Neural cell (in vitro differentiated cells): Measurements from ENCODE around the gene SEMA7A.

Experiments used
- CTCF ChIP-seq: fragments of 450-650 bp; IDR thresholded peaks from 2 replicates; pipeline ENCODE4 v1.5.1; 2014; ENCODE audit warnings: antibody characterized with exemption, mild to moderate bottlenecking, moderate library complexity; ENCODE audit not compliant: poor library complexity, severe bottlenecking
- EP300 ChIP-seq: fragments of 450-650 bp; conservative IDR thresholded peaks from 2 replicates; pipeline ENCODE4 v1.6.1; 2014; ENCODE audit warnings: antibody characterized with exemption, mild to moderate bottlenecking, moderate library complexity; ENCODE audit not compliant: poor library complexity, severe bottlenecking
- EZH2 ChIP-seq: fragments of 200-600, 300-800 bp; shearing (Covaris generic), sonication (generic); IDR thresholded peaks from 2 replicates; pipeline ENCODE4 v1.6.1; 2014; ENCODE audit warnings: antibody characterized with exemption, low read length, borderline replicate concordance, mild to moderate bottlenecking; ENCODE audit not compliant: insufficient read depth, poor library complexity, severe bottlenecking
- MXI1 ChIP-seq: fragments of 450-650 bp; conservative IDR thresholded peaks from 2 replicates; pipeline ENCODE4 v1.6.1; 2014; ENCODE audit warnings: antibody characterized with exemption, mild to moderate bottlenecking; ENCODE audit not compliant: poor library complexity, severe bottlenecking
- POLR2AphosphoS5 ChIP-seq: IDR thresholded peaks from 2 replicates; pipeline ENCODE4 v1.6.1; 2012
- RAD21 ChIP-seq: fragments of 450-650 bp; conservative IDR thresholded peaks from 2 replicates; pipeline ENCODE4 v1.6.1; 2014; ENCODE audit warnings: antibody characterized with exemption, mild to moderate bottlenecking, moderate library complexity
- SMC3 ChIP-seq: fragments of 450-650 bp; conservative IDR thresholded peaks from 2 replicates; pipeline ENCODE4 v1.6.1; 2014; ENCODE audit warnings: antibody characterized with exemption, mild to moderate bottlenecking, moderate library complexity; ENCODE audit not compliant: poor library complexity
- TAF1 ChIP-seq: IDR thresholded peaks from 2 replicates; pipeline ENCODE4 v1.6.1; 2012; ENCODE audit warnings: low read depth
- TF ChIP-seq, protein P1 (sequence below): IDR thresholded peaks from 2 replicates; pipeline ENCODE4 v1.6.1; 2012; ENCODE audit warnings: borderline replicate concordance

GRCh38 chr15:74370471-74370870, 63.3 kb downstream of the SEMA7A start:
- no peak for TF ChIP-seq CTCF
- TF ChIP-seq RAD21 = no peak
- no peak for TF ChIP-seq EP300
- no peak for TF ChIP-seq POLR2AphosphoS5
- TF ChIP-seq, protein P1, sequence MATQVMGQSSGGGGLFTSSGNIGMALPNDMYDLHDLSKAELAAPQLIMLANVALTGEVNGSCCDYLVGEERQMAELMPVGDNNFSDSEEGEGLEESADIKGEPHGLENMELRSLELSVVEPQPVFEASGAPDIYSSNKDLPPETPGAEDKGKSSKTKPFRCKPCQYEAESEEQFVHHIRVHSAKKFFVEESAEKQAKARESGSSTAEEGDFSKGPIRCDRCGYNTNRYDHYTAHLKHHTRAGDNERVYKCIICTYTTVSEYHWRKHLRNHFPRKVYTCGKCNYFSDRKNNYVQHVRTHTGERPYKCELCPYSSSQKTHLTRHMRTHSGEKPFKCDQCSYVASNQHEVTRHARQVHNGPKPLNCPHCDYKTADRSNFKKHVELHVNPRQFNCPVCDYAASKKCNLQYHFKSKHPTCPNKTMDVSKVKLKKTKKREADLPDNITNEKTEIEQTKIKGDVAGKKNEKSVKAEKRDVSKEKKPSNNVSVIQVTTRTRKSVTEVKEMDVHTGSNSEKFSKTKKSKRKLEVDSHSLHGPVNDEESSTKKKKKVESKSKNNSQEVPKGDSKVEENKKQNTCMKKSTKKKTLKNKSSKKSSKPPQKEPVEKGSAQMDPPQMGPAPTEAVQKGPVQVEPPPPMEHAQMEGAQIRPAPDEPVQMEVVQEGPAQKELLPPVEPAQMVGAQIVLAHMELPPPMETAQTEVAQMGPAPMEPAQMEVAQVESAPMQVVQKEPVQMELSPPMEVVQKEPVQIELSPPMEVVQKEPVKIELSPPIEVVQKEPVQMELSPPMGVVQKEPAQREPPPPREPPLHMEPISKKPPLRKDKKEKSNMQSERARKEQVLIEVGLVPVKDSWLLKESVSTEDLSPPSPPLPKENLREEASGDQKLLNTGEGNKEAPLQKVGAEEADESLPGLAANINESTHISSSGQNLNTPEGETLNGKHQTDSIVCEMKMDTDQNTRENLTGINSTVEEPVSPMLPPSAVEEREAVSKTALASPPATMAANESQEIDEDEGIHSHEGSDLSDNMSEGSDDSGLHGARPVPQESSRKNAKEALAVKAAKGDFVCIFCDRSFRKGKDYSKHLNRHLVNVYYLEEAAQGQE = no peak
- no peak for TF ChIP-seq EZH2
- no peak for TF ChIP-seq SMC3
- TF ChIP-seq TAF1 = no peak
- no peak for TF ChIP-seq MXI1
